Naive thymus-derived CD4-positive, alpha-beta T cell (primary cell): ENCODE results near the gene SEC24B. TPM values are rescaled to one million over a fixed set of nuclear protein-coding genes. Genes with fewer than 3 reads are reported as not detected.

Source experiments
- ATAC-seq: fragments of 150-1000 bp; cut with Tn5 transposase; 2 replicates; pipeline ENCODE4 v1.10.0; 2021; ENCODE audit warnings: mild to moderate bottlenecking, moderate library complexity
- CTCF ChIA-PET: fragments of 350-600 bp; sonication (Branson Sonifier 250); formaldehyde crosslinking; loops from one replicate; lab custom pipeline; 2021; ENCODE audit warnings: antibody characterized with exemption; lab: Charles Lee
- POLR2A ChIA-PET: fragments of 350-600 bp; sonication (Branson Sonifier 250); formaldehyde crosslinking; loops from one replicate; lab custom pipeline; 2021; ENCODE audit warnings: antibody characterized with exemption, inconsistent platforms; lab: Charles Lee
- DNase-seq, 9 donors: peaks; one replicate each; pipeline versions ENCODE4 v3.0.0 to v3.0.0-alpha.2; 2020 to 2022; ENCODE audit warnings: mixed read lengths in 1 of 9
- H3K27ac ChIP-seq: one replicate; pipeline ENCODE4 v1.7.0; 2013; ENCODE audit warnings: mild to moderate bottlenecking, low read depth, low read length, moderate library complexity
- H3K27me3 ChIP-seq, 2 donors: one replicate each; pipeline ENCODE4 v1.7.0; 2013; ENCODE audit warnings: low read length in 2 of 2, mild to moderate bottlenecking in 2 of 2, moderate library complexity in 2 of 2; ENCODE audit not compliant: control insufficient read depth in 2 of 2, insufficient read depth in 2 of 2
- H3K36me3 ChIP-seq, 3 experiments: 1 replicate in 2 of 3; 2 replicates in 1 of 3; pipeline ENCODE4 v1.7.0; 2013; ENCODE audit warnings: low read length in 3 of 3, mild to moderate bottlenecking in 3 of 3, moderate library complexity in 1 of 3; ENCODE audit not compliant: insufficient read depth in 3 of 3, control insufficient read depth in 2 of 3
- H3K4me1 ChIP-seq, 2 donors: one replicate each; pipeline ENCODE4 v1.7.0; 2013; ENCODE audit warnings: low read length in 2 of 2, mild to moderate bottlenecking in 2 of 2, moderate library complexity in 1 of 2; ENCODE audit not compliant: control insufficient read depth in 2 of 2, insufficient read depth in 2 of 2
- H3K4me3 ChIP-seq: 2 replicates; pipeline ENCODE4 v1.7.0; 2013; ENCODE audit warnings: mild to moderate bottlenecking, low read length
- H3K9me3 ChIP-seq, 3 experiments: 1 replicate in 2 of 3; 2 replicates in 1 of 3; pipeline ENCODE4 v1.7.0; 2013; ENCODE audit warnings: low read length in 3 of 3; ENCODE audit not compliant: control insufficient read depth in 2 of 3
- H3K27ac Mint-ChIP-seq, 9 donors: one replicate each; pipeline ENCODE4 v1.8.0; 2020 to 2022; ENCODE audit warnings: mixed read lengths in 9 of 9, mild to moderate bottlenecking in 8 of 9, moderate library complexity in 5 of 9, inconsistent platforms in 2 of 9
- H3K27me3 Mint-ChIP-seq, 5 donors: one replicate each; pipeline ENCODE4 v1.8.0; 2021 to 2022; ENCODE audit warnings: mixed read lengths in 5 of 5, mild to moderate bottlenecking in 1 of 5
- H3K36me3 Mint-ChIP-seq, 5 donors: one replicate each; pipeline ENCODE4 v1.8.0; 2020 to 2022; ENCODE audit warnings: mixed read lengths in 5 of 5, mild to moderate bottlenecking in 3 of 5, inconsistent platforms in 1 of 5
- H3K4me1 Mint-ChIP-seq, 7 donors: one replicate each; pipeline ENCODE4 v1.8.0; 2020 to 2022; ENCODE audit warnings: mixed read lengths in 7 of 7, mild to moderate bottlenecking in 3 of 7, inconsistent platforms in 1 of 7
- H3K4me3 Mint-ChIP-seq, 10 donors: one replicate each; pipeline ENCODE4 v1.8.0; 2020 to 2022; ENCODE audit warnings: mild to moderate bottlenecking in 10 of 10, mixed read lengths in 10 of 10, moderate library complexity in 6 of 10, inconsistent platforms in 2 of 10
- H3K9me3 Mint-ChIP-seq, 11 donors: one replicate each; pipeline ENCODE4 v1.8.0; 2020 to 2022; ENCODE audit warnings: mixed read lengths in 11 of 11, mild to moderate bottlenecking in 4 of 11, inconsistent platforms in 1 of 11, moderate library complexity in 1 of 11
- intact Hi-C, 2 donors: fragments of 100-400 bp; cut with micrococcal nuclease; formaldehyde crosslinking; loops; one replicate each; pipeline ENCODE4 v1.15.1; 2023
- polyA plus RNA-seq, 2 donors: library from polyadenylated mRNA; unstranded; fragments of 300-500 nt; fragmentation: Illumina TruSeq; gene quantifications; one replicate each; pipeline ENCODE4 v1.2.3, GENCODE V29; 2021
- total RNA-seq, 6 experiments: library from RNA in 5 of 6; stranded (reverse) in 5 of 6; gene quantifications; 1 replicate in 5 of 6; 2 replicates in 1 of 6; pipeline ENCODE4 v1.2.3 and lab custom pipeline; 2021 to 2026

The SEC24B gene
- total and polyA plus RNA-seq, 7 experiments from 2014 or later: 14.5 to 41.8 (median 33.2) TPM

DNA sequence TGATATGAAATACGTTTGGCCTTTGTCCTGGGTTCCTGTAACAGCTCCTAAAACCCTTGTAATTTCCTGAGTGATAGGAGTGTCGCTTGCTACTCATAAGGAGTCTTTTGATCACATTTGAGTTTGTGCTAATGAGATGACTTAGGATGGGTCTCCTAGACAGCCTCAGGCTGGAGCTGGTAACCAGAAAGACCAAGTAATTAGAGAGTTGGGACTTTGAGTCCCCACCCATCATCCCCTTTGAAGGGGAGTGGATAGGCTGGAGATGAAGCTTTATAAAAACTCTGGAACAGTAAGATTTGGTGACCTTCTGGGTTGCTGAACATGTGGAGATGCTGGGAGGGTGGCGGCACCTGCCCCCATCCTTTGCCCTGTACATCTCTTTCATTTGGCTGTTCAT lies 2.9 kb downstream of the SEC24B start:
- ChIA-PET CTCF (no interaction called here), POLR2A (no interaction called here)
- Histone ChIP-seq H3K27me3 (no peaks in the 10 kb centered on the region), H3K4me1 (peaks cover 11 to 31% of the 10 kb centered on the region in 2 donors), H3K4me3 (peak overlapping the region; percentile 1), H3K9me3 (no peaks in the 10 kb centered on the region), H3K36me3 (no peaks in the 10 kb centered on the region), H3K27ac (peak overlapping the region; percentile 26)
- ATAC-seq (no peak), DNase-seq (no peak)
- H3K36me3 Mint-ChIP-seq: no peaks in the 10 kb centered on the region
- H3K27ac Mint-ChIP-seq: peak overlapping the region in 7 of 9 donors; percentile 21 to 90 (median 76)
- no peaks in the 10 kb centered on the region for H3K27me3 Mint-ChIP-seq
- H3K9me3 Mint-ChIP-seq: no peaks in the 10 kb centered on the region
- peak overlapping the region in 9 of 10 donors; percentile 15 to 92 (median 84) for H3K4me3 Mint-ChIP-seq
- peaks cover 49 to 83% (median 79%) of the 10 kb centered on the region in 7 donors for H3K4me1 Mint-ChIP-seq
- intact Hi-C loops: no loop called here

DNA sequence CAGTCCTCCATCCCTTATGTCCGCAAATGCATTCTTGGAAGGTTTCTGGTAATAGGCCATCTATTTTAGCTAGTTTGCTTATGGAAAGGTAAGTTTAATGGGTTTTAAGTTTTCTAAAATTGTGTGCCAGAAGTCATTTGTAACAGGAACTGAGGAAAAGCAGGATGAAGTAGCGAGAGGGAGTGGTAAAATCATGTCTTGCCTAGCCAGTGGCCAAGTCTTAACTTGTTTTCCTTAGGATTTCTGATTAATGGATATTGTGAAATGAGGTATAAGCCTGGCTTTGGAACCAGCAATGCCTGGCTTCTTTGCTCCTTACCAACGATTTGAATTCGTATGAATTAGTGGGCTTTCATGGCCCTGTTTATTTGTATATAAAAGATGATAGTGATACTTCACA lies 7.3 kb downstream of the SEC24B start:
- intact Hi-C loops: no loop called here
- peaks cover 0 to 1% (median 0%) of the 10 kb centered on the region in 11 donors for H3K9me3 Mint-ChIP-seq
- H3K36me3 Mint-ChIP-seq: peaks cover 1 to 16% (median 12%) of the 10 kb centered on the region in 5 donors
- H3K4me1 Mint-ChIP-seq: peaks cover 58 to 85% (median 83%) of the 10 kb centered on the region in 7 donors
- CTCF ChIA-PET: interaction anchor here (0.6 kb wide), 1 partner anchor 45 kb away, joined by 4 read pairs; no protein-coding TSS in a partner anchor
- peak overlapping the region in 2 of 9 donors; percentile 1 to 29 for H3K27ac Mint-ChIP-seq
- peaks cover 0 to under 1% (median 0%) of the 10 kb centered on the region in 3 experiments for H3K9me3 ChIP-seq
- no peak overlapping the region for H3K4me3 ChIP-seq
- no peaks in the 10 kb centered on the region for H3K27me3 Mint-ChIP-seq
- H3K27ac ChIP-seq: no peak overlapping the region
- no peaks in the 10 kb centered on the region for H3K27me3 ChIP-seq
- H3K4me1 ChIP-seq: peaks cover 22 to 33% of the 10 kb centered on the region in 2 donors
- H3K4me3 Mint-ChIP-seq: peak overlapping the region in 5 of 10 donors; percentile 1 to 48 (median 25)
- POLR2A ChIA-PET: no interaction called here
- H3K36me3 ChIP-seq: peaks cover 0 to 6% (median 1%) of the 10 kb centered on the region in 3 experiments
- DNase-seq (no peak), ATAC-seq (no peak)

DNA sequence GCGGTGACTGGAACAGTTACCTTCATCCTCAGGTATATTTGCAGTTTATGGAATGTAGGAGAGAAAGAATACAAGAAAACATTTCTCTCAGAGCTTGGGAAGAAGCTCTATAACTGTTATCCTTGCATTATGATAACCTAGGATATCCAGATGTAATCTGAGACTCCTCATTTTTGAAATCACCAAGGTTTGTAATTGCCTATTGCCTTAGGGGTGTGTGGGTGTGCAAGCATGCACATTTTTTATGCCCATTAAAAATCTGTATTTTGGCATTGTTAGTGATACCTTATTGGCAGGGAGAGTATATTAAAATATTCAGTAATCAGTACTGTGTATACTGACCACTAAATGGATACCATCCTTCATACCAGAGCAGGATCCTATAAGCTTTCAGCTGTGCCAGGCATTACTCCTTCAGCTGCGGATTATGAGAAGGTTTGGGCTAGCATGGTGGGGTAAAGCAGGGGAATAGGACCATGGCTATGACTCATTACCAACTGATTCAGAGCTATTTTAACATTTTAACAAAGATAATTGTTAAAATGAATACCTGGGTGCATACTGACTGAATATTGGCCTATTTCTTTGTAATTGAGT lies 8.3 kb downstream of the SEC24B start:
- H3K27me3 Mint-ChIP-seq: no peaks in the 10 kb centered on the region
- Histone ChIP-seq H3K4me1 (peaks cover 19 to 29% of the 10 kb centered on the region in 2 donors), H3K27me3 (no peaks in the 10 kb centered on the region), H3K27ac (no peak overlapping the region), H3K9me3 (peaks cover 0 to 3% (median 0%) of the 10 kb centered on the region in 3 experiments), H3K4me3 (no peak overlapping the region), H3K36me3 (peaks cover 0 to 11% (median 5%) of the 10 kb centered on the region in 3 experiments)
- peak overlapping the region in 1 of 9 donors; percentile 66 for H3K27ac Mint-ChIP-seq
- peaks cover 5 to 26% (median 16%) of the 10 kb centered on the region in 5 donors for H3K36me3 Mint-ChIP-seq
- peak overlapping the region in 3 of 10 donors; percentile 25 to 48 (median 35) for H3K4me3 Mint-ChIP-seq
- ChIA-PET POLR2A (interaction anchor here (0.6 kb wide), 1 partner anchor 323 kb away, joined by 3 read pairs; no protein-coding TSS in a partner anchor), CTCF (interaction anchor here (0.6 kb wide), 2 partner anchors 9 to 18 kb away, joined by 4 read pairs; no protein-coding TSS in a partner anchor)
- ATAC-seq: no peak
- peaks cover 0 to 1% (median 0%) of the 10 kb centered on the region in 11 donors for H3K9me3 Mint-ChIP-seq
- H3K4me1 Mint-ChIP-seq: peaks cover 56 to 85% (median 83%) of the 10 kb centered on the region in 7 donors
- intact Hi-C loops: loop anchor here in 1 of 2 donors (2.0 kb wide), 1 partner anchor 17 kb away; no protein-coding TSS in a partner anchor
- no peak for DNase-seq

DNA sequence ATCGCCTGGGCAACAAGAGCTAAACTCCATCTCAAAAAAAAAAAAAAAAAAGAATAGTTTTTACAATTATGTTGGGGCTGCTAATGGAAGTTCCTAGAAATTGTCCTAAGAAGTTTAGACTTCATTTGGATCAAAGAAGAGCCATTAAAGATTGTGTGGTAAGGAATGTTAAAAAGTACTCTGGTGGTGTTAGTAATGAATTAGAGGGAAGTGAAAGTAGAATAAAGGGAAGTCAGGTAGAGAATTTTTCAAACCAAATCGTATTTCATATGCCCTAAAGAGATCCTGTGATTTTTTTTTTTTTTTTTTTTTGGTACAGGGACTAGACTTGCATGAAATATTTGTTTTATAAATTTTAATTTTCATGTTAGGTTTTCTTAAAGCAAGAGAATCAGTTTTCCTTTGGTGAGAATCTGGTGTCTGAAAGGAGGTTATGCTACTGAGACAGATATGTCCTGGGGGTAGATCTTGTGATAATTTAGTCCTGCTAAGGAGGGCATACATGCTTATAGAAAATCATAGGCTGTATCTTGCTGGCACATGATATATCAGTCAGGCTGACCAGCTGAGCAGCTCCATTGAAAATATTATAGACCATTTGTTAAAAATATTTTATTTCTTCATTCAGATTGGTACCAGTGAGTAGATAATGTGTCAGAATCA lies 10.7 kb downstream of the SEC24B start:
- Histone ChIP-seq H3K36me3 (peaks cover 0 to 14% (median 5%) of the 10 kb centered on the region in 3 experiments), H3K4me3 (no peak overlapping the region), H3K9me3 (peaks cover 0 to 3% (median 0%) of the 10 kb centered on the region in 3 experiments), H3K4me1 (peaks cover 18 to 20% of the 10 kb centered on the region in 2 donors), H3K27ac (no peak overlapping the region), H3K27me3 (no peaks in the 10 kb centered on the region)
- Mint-ChIP-seq H3K9me3 (peaks cover 0 to 1% (median 0%) of the 10 kb centered on the region in 11 donors), H3K36me3 (peaks cover 5 to 34% (median 21%) of the 10 kb centered on the region in 5 donors), H3K4me1 (peaks cover 52 to 82% (median 82%) of the 10 kb centered on the region in 7 donors), H3K27me3 (no peaks in the 10 kb centered on the region), H3K27ac (peak overlapping the region in 2 of 9 donors; percentile 14), H3K4me3 (peak overlapping the region in 6 of 10 donors; percentile 4 to 52 (median 12))
- no peak for DNase-seq
- intact Hi-C loops: no loop called here
- ATAC-seq: peak; percentile 29
- ChIA-PET POLR2A (interaction anchor here (1.4 kb wide), 1 partner anchor 824 kb away, joined by 3 read pairs; the partner anchor contains the start of gene RPL34), CTCF (interaction anchor here (1.0 kb wide), 1 partner anchor 11 kb away, joined by 3 read pairs; the partner anchor contains the start of gene SEC24B)

DNA sequence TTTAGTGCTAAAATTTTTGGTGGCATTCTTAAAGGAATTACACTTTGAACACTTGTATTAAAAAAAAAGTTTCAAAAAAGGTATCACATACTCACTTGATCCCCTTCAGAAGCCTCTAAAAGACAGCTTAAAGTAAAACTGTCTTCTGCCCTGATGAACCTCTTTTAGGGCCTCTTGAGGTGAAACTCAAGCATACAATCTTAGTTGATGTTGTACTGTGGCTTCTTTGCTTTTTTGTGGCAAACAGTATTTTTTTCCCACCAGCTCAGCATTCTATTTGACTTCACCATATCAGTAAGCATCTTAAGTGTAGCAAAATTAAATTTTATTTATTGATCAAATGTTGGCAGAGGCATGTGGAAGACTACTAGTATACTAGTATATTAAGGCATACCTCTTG lies 13.7 kb downstream of the SEC24B start:
- Mint-ChIP-seq H3K27me3 (no peaks in the 10 kb centered on the region), H3K27ac (peak overlapping the region in 3 of 9 donors; percentile 19 to 45 (median 35)), H3K9me3 (peaks cover 0 to 1% (median 0%) of the 10 kb centered on the region in 11 donors), H3K36me3 (peaks cover 5 to 54% (median 39%) of the 10 kb centered on the region in 5 donors), H3K4me3 (peak overlapping the region in 4 of 10 donors; percentile 5 to 56 (median 23)), H3K4me1 (peaks cover 43 to 82% (median 79%) of the 10 kb centered on the region in 7 donors)
- POLR2A ChIA-PET: interaction anchor here (0.5 kb wide), 1 partner anchor 22 kb away, joined by 4 read pairs; no protein-coding TSS in a partner anchor
- Histone ChIP-seq H3K27ac (no peak overlapping the region), H3K4me1 (peaks cover 10 to 20% of the 10 kb centered on the region in 2 donors), H3K36me3 (peaks cover 0 to 33% (median 5%) of the 10 kb centered on the region in 3 experiments), H3K9me3 (peaks cover 0 to 3% (median 0%) of the 10 kb centered on the region in 3 experiments), H3K27me3 (no peaks in the 10 kb centered on the region), H3K4me3 (no peak overlapping the region)
- CTCF ChIA-PET: no interaction called here
- DNase-seq (no peak), ATAC-seq (peak; percentile 20)
- intact Hi-C loops: no loop called here
